Lung microvascular endothelial cell (primary cell): ENCODE measurements around the gene KCNS1. TPM values are rescaled to one million over a fixed set of nuclear protein-coding genes. Genes with fewer than 3 reads are reported as not detected.
"Not testable (repeated sequence)": the region's sequence is repeated elsewhere in the genome, so short reads cannot be mapped to it uniquely, and the experiment has no call there.

Experiments
- DNase-seq, 2 donors: peaks; one replicate each; pipeline versions ENCODE4 v3.0.0 to v3.0.0-alpha.2; 2010; ENCODE audit warnings: low read depth in 2 of 2
- total RNA-seq: library from RNA; depleted of rRNA; stranded (reverse); fragments of >200 nt; gene quantifications from 2 replicates; pipeline ENCODE4 v1.2.1, GENCODE V29; 2014

Gene KCNS1
- total RNA-seq, result under 0.01 and 0.40 TPM in 2 replicates

GRCh38 chr20:45100563-45101245, at the start of gene KCNS1:
TSS of gene KCNS1 (minus strand) at chr20:45101127. CDS start at chr20:45099236, 1,891 bp downstream.
- peak in 1 of 2 donors; percentile 21 for DNase-seq

GRCh38 chr20:45149062-45149461, 48.1 kb upstream of the KCNS1 start:
- DNase-seq, result no peak

- DNase-seq, result no peak
These were observed 39.9 kb upstream of the KCNS1 start for GRCh38 chr20:45140836-45141235.

- not testable (repeated sequence) for DNase-seq
These were observed 38.9 kb upstream of the KCNS1 start for GRCh38 chr20:45139733-45140375.

GRCh38 chr20:45138561-45139300, 37.8 kb upstream of the KCNS1 start:
- peak; percentile 7 to 11 for DNase-seq

GRCh38 chr20:45136911-45137310, 36.0 kb upstream of the KCNS1 start:
- no peak for DNase-seq

GRCh38 chr20:45128099-45128498, 27.2 kb upstream of the KCNS1 start:
- DNase-seq, result no peak

GRCh38 chr20:45124365-45124764, 23.4 kb upstream of the KCNS1 start, which contains the start of gene WFDC12:
TSS of gene WFDC12 (minus strand) at chr20:45124465. CDS start at chr20:45124447, 18 bp downstream.
- no peak for DNase-seq

GRCh38 chr20:45121388-45121787, 20.5 kb upstream of the KCNS1 start:
- DNase-seq, result no peak

GRCh38 chr20:45119556-45120266, 18.8 kb upstream of the KCNS1 start:
- no peak for DNase-seq

- no peak for DNase-seq
These were observed 17.1 kb upstream of the KCNS1 start for GRCh38 chr20:45118028-45118427.

- DNase-seq, result peak in 1 of 2 donors; percentile 57
These were observed 16.7 kb upstream of the KCNS1 start for GRCh38 chr20:45117581-45117980.

- DNase-seq, result no peak
These were observed 14.9 kb upstream of the KCNS1 start for GRCh38 chr20:45115829-45116228.

GRCh38 chr20:45115386-45115774, 14.5 kb upstream of the KCNS1 start:
- DNase-seq, result no peak

- DNase-seq, result no peak
These were observed 13.8 kb upstream of the KCNS1 start, which contains the start of gene WFDC5 for GRCh38 chr20:45114465-45115385. TSS of gene WFDC5 (minus strand) at chr20:45115174. CDS start at chr20:45115083, 91 bp downstream.

- DNase-seq, result no peak
These were observed 12.9 kb upstream of the KCNS1 start for GRCh38 chr20:45113865-45114264.

- no peak for DNase-seq
These were observed 11.8 kb upstream of the KCNS1 start for GRCh38 chr20:45112754-45113153.

- DNase-seq, result peak; percentile 34 to 43
These were observed 11.0 kb upstream of the KCNS1 start for GRCh38 chr20:45111799-45112471.

GRCh38 chr20:45111285-45111684, 10.4 kb upstream of the KCNS1 start:
- DNase-seq, result no peak

GRCh38 chr20:45110301-45110700, 9.4 kb upstream of the KCNS1 start:
- DNase-seq, result no peak
